HL-60 (cell line): ENCODE data around the gene TIMP3.

Experiments
- POLR2AphosphoS5 ChIP-seq: IDR thresholded peaks from 2 replicates; pipeline ENCODE4 v1.6.1; 2012; ENCODE audit warnings: low read depth
- TF ChIP-seq, protein P1 (sequence below): IDR thresholded peaks from one replicate; pipeline ENCODE4 v1.5.1; 2011; ENCODE audit warnings: low read length, control low read depth, inconsistent platforms; ENCODE audit not compliant: insufficient read depth

- TF ChIP-seq, protein P1, sequence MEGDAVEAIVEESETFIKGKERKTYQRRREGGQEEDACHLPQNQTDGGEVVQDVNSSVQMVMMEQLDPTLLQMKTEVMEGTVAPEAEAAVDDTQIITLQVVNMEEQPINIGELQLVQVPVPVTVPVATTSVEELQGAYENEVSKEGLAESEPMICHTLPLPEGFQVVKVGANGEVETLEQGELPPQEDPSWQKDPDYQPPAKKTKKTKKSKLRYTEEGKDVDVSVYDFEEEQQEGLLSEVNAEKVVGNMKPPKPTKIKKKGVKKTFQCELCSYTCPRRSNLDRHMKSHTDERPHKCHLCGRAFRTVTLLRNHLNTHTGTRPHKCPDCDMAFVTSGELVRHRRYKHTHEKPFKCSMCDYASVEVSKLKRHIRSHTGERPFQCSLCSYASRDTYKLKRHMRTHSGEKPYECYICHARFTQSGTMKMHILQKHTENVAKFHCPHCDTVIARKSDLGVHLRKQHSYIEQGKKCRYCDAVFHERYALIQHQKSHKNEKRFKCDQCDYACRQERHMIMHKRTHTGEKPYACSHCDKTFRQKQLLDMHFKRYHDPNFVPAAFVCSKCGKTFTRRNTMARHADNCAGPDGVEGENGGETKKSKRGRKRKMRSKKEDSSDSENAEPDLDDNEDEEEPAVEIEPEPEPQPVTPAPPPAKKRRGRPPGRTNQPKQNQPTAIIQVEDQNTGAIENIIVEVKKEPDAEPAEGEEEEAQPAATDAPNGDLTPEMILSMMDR: no peak
- no peak for TF ChIP-seq POLR2AphosphoS5
Measured at GRCh38 chr22:32862936-32863661, 61.6 kb downstream of the TIMP3 start.
